ENCODE measurements around the gene DNLZ. TPM values are rescaled to one million over a fixed set of nuclear protein-coding genes. Genes with fewer than 3 reads are reported as not detected.
"Not testable (repeated sequence)": the region's sequence is repeated elsewhere in the genome, so short reads cannot be mapped to it uniquely, and the experiment has no call there.

The DNLZ gene
- total RNA-seq, 1 donor from 2014 or later = 11.8 TPM

GRCh38 chr9:136323371-136323789 lies 40.2 kb downstream of the DNLZ start:
- Mint-ChIP-seq H3K27ac (no peak overlapping the region), H3K27me3 (ENCODE audit: low read depth) (no peaks in the 10 kb centered on the region), H3K4me3 (no peak overlapping the region), H3K9me3 (peaks cover 11% of the 10 kb centered on the region), H3K4me1 (peaks cover 16% of the 10 kb centered on the region), H3K36me3 (no peaks in the 10 kb centered on the region)
- no peak for TF ChIP-seq CTCF (IDR thresholded peaks at IDR 0.05; ENCODE audit: unreplicated experiment)
- no peak for DNase-seq (ENCODE audit: low spot score in 2 of 2, unreplicated experiment in 2 of 2)

DNA sequence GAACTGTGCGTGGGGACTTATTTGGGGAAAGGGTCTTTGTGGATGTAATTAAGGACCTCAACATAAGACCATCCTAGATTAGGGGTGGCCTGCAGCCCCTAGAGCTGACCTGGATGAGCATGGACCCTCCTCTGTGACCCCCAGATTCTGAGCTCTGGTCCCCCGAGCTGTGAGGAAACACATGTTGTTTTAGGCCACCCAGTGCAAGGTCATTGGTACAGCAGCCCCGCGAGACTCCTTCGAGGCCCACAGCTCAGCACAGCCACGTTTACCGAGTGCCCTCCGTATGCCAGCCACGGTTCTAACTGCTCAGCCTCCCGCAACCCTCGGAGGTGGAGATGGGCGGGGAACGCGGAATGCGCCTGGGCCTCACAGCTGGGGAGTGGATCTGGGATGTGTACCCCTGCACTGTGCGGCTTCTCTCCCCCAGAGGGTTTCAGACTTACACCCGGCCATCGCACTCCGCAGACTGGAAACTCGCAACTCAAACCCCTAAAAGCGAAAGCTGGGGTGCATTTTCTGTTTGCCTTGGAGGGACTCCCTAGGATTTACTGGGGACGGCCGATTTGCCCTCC lies 40.7 kb downstream of the DNLZ start:
- peaks cover 16% of the 10 kb centered on the region for H3K4me1 Mint-ChIP-seq
- H3K27ac Mint-ChIP-seq = no peak overlapping the region
- no peaks in the 10 kb centered on the region for H3K36me3 Mint-ChIP-seq
- no peak for DNase-seq (ENCODE audit: low spot score in 2 of 2, unreplicated experiment in 2 of 2)
- peaks cover 11% of the 10 kb centered on the region for H3K9me3 Mint-ChIP-seq
- no peak for TF ChIP-seq CTCF (IDR thresholded peaks at IDR 0.05; ENCODE audit: unreplicated experiment)
- H3K4me3 Mint-ChIP-seq = no peak overlapping the region
- no peaks in the 10 kb centered on the region for H3K27me3 Mint-ChIP-seq (ENCODE audit: low read depth)

DNA sequence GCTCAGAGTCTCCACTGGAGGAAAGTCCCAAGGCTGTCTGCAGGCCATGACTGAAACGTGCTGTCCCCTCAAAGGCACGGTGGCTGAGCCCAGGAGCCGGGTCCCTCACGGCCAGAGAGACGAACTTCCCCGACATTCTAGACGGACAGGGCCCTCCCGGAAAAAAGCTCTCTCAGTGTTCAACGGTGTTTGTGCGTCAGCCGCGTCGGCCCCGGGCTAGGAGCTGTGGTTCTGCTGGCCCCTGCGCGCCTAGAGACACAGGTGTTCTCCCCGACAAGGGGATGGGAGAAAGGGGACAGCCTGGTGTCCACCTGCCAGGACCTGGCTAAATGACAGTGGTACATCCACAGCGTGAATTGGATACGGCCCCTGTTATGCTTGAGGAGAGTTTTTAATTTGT lies 42.0 kb downstream of the DNLZ start:
- no peak for DNase-seq (ENCODE audit: low spot score in 2 of 2, unreplicated experiment in 2 of 2)
- TF ChIP-seq CTCF (IDR thresholded peaks at IDR 0.05; ENCODE audit: unreplicated experiment) = no peak
- Mint-ChIP-seq H3K36me3 (no peaks in the 10 kb centered on the region), H3K27me3 (ENCODE audit: low read depth) (no peaks in the 10 kb centered on the region), H3K4me1 (peaks cover 13% of the 10 kb centered on the region), H3K9me3 (peaks cover 11% of the 10 kb centered on the region), H3K27ac (no peak overlapping the region), H3K4me3 (no peak overlapping the region)

GRCh38 chr9:136320972-136321371 lies 42.6 kb downstream of the DNLZ start:
- not testable (repeated sequence) for H3K27ac Mint-ChIP-seq; H3K27me3 Mint-ChIP-seq (ENCODE audit: low read depth); H3K4me3 Mint-ChIP-seq; H3K36me3 Mint-ChIP-seq; H3K4me1 Mint-ChIP-seq; DNase-seq (ENCODE audit: low spot score in 2 of 2, unreplicated experiment in 2 of 2)
- H3K9me3 Mint-ChIP-seq = peaks cover 11% of the 10 kb centered on the region

- H3K4me1 Mint-ChIP-seq; H3K27ac Mint-ChIP-seq; H3K4me3 Mint-ChIP-seq; H3K36me3 Mint-ChIP-seq; H3K27me3 Mint-ChIP-seq (ENCODE audit: low read depth); DNase-seq (ENCODE audit: low spot score in 2 of 2, unreplicated experiment in 2 of 2): not testable (repeated sequence)
- peaks cover 18% of the 10 kb centered on the region for H3K9me3 Mint-ChIP-seq
Observed at GRCh38 chr9:136319955-136320354, 43.6 kb downstream of the DNLZ start.

DNA sequence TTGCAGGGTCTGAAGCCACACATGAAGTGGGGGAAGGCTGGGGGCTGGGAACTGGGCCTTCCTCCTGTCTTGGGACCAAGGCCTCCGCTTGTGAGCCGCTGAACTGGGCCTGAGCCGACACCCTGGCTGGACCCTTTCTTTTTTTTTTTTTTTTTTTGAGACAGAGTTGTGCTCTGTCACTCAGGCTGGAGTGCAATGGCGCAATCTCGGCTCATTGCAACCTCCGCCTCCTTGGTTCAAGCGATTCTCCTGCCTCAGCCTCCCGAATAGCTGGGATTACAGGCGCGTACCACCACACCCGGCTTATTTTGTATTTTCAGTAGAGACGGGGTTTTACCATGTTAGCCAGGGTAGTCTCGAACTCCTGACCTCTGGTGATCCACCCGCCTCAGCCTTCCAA lies 44.3 kb downstream of the DNLZ start:
- DNase-seq (ENCODE audit: low spot score in 2 of 2, unreplicated experiment in 2 of 2); H3K27me3 Mint-ChIP-seq (ENCODE audit: low read depth); H3K4me1 Mint-ChIP-seq; H3K27ac Mint-ChIP-seq; H3K36me3 Mint-ChIP-seq; H3K4me3 Mint-ChIP-seq: not testable (repeated sequence)
- H3K9me3 Mint-ChIP-seq = peaks cover 25% of the 10 kb centered on the region

- H3K27ac Mint-ChIP-seq = no peak overlapping the region
- TF ChIP-seq CTCF (IDR thresholded peaks at IDR 0.05; ENCODE audit: unreplicated experiment) = no peak
- H3K9me3 Mint-ChIP-seq = peaks cover 25% of the 10 kb centered on the region
- no peaks in the 10 kb centered on the region for H3K36me3 Mint-ChIP-seq
- H3K4me3 Mint-ChIP-seq = no peak overlapping the region
- H3K4me1 Mint-ChIP-seq = peaks cover 3% of the 10 kb centered on the region
- H3K27me3 Mint-ChIP-seq (ENCODE audit: low read depth) = no peaks in the 10 kb centered on the region
- DNase-seq (ENCODE audit: low spot score in 2 of 2, unreplicated experiment in 2 of 2) = no peak
Observed at GRCh38 chr9:136318776-136319241, 44.7 kb downstream of the DNLZ start.
